GM21737 (cell line): ENCODE measurements around the gene PIGQ.

ENCODE experiments used
- ATAC-seq: cut with Tn5 transposase; IDR thresholded peaks from one replicate; pipeline ENCODE4 v1.9.1; 2021; ENCODE audit warnings: mild to moderate bottlenecking, moderate library complexity; ENCODE audit not compliant: unreplicated experiment

Gene PIGQ

DNA sequence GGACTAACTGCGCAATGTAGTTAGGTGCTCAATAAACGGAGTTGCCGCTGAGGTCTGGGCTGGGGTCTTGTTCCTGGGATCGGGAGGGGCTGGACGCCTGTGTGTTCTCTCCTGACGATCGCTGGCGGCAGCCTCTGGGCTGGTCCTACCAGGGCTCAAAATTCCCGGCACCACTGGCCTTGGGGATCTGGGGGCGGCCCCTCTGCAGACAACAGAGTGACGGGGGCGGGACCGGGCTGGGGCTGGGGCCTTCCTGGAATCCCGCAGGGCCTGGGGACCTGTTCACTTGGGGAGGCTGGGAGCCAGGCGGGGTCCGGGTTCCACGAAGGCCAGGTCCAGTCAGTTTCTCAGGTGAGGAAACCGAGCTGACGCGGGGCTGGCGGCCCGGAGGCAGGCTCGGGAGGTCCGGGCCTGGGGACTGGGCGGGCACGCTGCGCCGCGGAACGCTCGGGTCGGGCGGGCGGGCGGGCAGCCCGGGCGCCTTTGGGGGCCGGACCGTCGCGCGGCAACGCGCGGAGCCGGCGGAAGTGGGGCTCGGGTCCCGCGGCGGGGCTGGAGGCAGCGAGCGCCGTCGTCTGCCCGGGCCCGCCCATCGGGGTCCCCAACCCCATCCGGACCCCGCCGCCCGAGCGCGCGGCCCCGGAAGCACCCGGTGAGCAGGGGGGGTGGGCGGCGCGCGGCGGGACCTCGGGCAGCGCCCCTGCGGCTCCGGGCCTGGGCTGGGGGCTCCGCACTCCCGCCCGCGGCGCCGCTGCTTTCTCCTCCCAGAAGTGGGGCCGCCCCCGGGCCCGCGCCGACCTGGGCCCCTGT lies at the start of gene PIGQ:
TSS of gene PIGQ (plus strand) at position 524 of the 810 bp plus-strand sequence. CDS start 4,107 bp downstream, outside the sequence.
- peak; percentile 46 for ATAC-seq

DNA sequence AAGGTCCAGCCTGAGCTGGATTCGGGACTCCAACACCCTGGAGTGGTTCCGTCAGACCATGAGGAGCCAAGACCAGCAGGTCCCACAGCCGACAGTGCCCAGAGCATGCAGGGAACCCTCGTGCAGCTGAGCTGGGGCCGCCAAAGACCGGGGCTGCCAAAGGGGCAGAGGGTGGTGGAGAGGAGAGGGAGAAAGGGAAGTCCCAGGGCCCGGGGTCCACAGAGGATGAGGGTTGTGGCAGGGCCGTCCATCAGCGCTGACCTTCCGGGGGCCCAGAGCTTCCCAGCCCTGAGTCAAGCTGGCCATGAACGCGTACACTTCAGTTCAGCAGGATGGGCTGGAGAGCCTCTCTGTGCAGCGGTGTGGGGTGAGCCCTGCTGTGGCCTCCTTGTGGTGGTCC lies 48.9 kb upstream of the PIGQ start:
- ATAC-seq = no peak

- ATAC-seq = no peak
Observed at GRCh38 chr16:521381-522210, 48.2 kb upstream of the PIGQ start.

GRCh38 chr16:522320-523096 lies 47.3 kb upstream of the PIGQ start:
- no peak for ATAC-seq

GRCh38 chr16:523097-523741 lies 46.5 kb upstream of the PIGQ start:
- no peak for ATAC-seq

DNA sequence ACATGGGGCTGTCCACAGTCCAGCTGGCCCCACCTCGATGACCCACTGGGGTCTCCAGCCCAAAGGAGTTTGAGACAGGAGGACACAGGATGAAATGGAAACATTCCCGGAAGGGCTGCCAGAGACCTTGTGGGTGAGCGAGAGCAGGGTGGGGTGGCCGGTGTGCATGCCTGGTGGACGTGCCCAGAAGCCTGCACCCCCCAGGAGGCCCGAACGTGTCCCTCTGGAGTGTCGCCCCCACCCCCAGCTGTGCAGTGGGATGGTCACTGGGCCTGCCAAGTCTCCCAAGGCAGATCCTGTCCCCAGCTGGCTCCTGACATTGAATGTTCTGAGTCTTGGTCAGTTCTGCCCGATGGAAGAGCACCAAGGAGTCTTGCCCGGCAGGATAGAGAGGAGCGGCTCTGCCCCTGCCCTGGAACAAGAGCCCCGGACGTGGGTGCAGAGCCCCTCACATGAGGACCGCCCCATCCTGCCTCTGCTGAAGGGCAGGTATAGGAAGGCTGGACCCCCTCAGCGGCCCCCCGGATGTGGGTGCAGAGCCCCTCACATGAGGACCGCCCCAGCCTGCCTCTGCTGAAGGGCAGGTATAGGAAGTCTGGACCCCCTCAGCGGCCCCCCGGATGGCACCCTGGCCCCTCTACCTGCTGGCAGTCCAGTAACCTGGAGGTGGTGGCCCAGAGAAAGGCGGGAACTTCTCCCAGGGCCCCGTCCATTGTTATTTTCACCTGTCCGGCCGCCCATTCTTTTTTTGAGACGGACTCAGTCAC lies 45.3 kb upstream of the PIGQ start:
- ATAC-seq = no peak

DNA sequence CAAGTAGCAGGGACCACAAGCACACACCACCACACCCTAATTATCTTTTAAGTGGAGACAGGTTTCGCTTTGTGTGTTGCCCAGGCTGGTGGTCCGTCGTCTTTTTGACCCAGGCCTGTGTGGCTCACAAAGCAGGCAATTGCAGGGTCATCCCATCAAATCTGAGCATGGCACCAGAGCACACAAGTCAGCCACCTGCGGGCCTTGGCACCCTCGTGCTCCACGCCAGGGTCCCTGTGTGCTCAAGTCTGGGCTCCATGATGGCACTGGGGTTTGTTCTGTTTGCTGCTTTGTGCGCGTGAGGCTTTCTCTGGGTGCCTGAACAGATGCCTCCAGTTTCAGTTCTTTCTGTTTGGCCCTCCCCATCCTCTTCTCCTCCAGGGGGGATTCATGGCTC lies 44.6 kb upstream of the PIGQ start:
- ATAC-seq = no peak

GRCh38 chr16:525520-526180 lies 44.1 kb upstream of the PIGQ start:
- ATAC-seq = no peak

DNA sequence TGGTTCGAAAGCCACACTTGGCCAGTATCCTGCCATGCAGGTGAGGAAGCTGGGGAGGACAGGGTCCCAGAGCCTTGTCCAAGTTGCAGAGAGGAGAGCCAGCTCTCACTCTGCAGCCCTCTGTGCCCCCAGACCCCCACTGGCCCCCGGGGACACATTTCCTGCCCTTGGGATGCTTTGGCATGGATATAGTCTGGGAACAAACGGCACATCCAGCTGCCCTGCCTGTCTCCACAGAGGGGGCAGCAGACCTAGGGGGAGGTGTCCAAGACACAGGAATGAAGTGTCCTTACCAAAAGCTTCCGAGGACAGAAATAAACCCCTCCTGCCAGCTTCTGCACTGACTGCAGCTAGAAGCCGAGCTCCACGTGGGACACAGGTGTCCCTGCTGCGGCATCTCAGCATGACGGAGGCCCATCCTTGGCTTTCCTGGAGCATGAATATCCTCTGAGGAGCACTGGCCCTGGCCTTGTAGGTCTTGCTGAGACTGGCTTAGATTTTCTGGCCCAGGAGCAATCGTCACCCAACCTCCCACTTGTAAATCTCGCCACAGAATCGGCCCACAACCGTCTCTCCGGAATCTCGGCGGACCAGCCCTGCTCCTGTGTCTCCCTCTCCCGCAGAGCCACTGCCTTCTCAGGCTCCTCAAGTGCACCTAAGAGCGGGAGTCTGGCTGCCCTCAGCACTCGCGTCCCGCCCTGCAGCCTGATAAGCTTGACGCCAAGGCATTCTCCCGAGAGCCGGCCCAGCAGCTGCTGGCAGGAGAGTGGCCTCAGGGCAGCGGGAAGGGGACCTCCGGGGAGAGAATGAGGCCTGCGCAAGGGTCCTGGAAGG lies 43.4 kb upstream of the PIGQ start:
- ATAC-seq = no peak

DNA sequence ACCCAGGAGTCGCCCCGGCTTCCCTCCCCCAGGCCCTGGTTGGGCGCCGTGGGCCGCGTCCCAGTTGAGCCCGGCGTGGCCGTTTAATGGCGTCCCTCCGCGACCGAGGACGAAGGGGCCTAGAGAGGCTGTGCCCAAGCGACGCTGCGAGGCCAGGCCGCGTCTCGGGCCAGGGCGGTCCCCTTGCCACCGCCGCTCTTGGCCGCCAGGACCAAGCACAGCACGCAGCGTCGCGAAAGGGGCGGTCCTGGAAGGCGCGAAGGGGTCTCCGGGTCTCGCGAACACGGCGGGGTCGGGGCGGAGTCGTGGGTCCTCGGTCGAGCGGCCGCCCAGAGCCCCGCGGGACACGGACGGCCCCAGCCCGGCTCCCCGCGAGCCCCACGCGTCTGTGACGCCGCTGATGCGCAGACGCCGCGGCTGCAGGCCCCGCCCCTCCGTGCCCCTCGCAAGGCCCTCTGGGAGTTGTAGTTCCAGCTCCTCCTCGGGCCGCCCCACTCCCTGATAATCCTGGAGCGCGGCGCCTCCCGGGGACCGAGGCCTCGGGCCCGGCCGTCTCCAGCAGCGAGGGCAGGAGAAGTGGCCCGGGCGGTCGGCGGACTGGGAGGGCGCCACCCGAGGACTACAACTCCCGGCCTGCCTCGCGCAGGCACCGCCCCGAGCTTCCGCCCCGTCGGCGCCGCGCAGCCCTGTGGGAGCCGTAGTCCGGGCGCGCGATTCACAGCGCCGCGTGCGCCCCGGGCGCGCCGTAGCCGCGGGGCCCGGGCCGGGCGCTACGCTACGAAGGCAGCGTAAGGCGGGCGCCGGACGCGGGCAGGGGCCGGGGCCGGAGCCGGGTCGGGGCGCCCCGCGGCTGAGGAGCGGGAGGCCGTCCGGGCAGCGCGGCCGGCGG lies 42.5 kb upstream of the PIGQ start, which contains the start of gene CAPN15:
TSS of gene CAPN15 (plus strand) at position 698 of the 889 bp plus-strand sequence. CDS start 19,127 bp downstream, outside the sequence.
- peak; percentile 61 for ATAC-seq

DNA sequence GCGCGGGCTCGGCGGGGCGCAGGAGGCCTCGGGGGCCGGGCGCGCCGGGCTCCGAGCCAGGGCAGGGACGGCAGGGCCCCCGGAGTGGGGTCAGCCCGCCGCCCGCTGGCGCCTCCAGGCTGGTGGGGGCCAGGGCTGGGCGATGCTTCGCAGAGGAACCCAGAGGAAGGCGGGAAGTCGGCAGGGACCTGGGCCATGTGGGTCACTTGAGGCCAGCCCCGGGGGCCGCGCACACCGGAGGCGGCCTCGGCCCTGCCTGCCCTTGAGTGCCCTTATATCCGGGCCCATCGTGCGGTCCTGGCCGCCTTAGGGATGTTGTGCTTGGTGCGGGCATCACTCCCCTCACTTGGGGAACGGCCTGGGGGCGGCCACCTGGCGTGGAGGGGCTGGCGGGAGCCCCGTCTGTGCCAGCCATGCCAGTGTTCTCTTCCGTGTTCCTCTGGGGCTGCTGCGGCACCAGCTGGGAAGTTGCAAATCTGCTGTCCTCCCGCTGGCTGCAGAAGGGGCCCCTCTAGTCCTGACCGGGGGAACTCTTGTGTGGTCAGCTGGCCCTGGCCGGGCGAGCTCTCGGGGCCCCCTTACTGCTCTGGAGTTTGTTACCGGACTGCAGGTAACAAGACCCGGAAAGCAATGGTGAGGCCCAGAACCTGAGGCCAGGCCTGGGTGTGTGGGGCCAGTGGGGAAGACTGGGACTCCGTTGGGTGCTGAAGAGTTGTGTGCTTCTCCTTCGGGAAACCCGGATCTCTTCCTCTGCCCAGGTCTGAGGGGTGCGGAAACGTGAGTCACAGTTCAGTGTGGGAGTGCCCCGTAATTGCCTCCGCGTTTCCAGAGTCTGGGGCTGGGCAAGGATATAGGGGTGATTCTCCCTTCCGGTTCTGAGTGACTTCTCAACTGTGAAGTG lies 41.4 kb upstream of the PIGQ start:
- ATAC-seq = peak; percentile 9

GRCh38 chr16:529012-529575 lies 40.7 kb upstream of the PIGQ start:
- ATAC-seq = no peak

GRCh38 chr16:530111-530817 lies 39.5 kb upstream of the PIGQ start:
- ATAC-seq = no peak

DNA sequence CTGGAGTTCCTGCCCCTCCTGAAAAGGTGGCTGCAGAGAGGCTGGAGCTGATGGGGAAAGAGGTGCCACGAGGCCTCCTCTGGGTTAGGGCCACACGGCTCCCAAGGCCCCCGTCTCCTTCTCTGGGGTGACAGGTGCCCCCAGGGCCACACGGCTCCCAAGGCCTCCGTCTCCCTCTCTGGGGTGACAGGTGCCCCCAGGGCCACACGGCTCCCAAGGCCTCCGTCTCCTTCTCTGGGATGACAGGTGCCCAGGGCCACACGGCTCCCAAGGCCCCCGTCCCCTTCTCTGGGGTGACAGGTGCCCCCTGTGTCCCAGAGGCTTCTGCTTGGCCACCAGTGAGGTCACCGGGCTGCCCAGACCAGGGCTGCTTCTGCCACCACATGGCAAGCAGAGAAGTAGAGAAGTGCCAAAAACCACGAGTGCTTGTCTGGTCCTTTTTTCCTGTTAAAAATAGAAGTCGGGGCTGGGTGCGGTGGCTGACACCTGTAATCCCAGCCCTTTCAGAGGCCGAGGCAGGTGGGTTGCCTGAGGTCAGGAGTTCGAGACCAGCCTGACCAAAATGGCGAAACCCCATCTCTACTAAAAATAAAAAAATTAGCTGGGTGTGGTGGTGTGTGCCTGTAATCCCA lies 38.2 kb upstream of the PIGQ start:
- no peak for ATAC-seq
